ENCODE data around the gene OSGEP.

DNA sequence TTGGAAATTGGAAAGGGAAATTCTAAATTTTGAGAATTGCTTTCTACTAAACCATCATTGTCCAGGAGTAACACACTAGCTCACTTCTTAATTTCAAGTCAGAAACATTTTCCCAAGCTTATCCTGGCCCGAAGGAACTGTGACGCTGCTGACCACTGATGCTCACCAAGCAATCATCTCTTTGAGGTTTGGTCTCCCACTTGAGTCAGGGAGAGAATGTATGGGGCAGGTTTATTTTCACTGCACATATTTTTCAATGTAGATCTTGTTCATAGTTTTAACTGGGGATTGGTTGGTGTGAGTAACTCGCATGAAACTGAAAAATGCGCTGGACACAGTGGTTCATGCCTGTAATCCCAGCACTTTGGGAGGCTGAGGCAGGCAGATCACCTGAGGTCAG lies 37.9 kb upstream of the OSGEP start:
- TF ChIP-seq, protein P1, sequence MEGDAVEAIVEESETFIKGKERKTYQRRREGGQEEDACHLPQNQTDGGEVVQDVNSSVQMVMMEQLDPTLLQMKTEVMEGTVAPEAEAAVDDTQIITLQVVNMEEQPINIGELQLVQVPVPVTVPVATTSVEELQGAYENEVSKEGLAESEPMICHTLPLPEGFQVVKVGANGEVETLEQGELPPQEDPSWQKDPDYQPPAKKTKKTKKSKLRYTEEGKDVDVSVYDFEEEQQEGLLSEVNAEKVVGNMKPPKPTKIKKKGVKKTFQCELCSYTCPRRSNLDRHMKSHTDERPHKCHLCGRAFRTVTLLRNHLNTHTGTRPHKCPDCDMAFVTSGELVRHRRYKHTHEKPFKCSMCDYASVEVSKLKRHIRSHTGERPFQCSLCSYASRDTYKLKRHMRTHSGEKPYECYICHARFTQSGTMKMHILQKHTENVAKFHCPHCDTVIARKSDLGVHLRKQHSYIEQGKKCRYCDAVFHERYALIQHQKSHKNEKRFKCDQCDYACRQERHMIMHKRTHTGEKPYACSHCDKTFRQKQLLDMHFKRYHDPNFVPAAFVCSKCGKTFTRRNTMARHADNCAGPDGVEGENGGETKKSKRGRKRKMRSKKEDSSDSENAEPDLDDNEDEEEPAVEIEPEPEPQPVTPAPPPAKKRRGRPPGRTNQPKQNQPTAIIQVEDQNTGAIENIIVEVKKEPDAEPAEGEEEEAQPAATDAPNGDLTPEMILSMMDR (IDR thresholded peaks at IDR 0.05) = no peak
- no peak for TF ChIP-seq POLR2A (IDR thresholded peaks at IDR 0.05)
- no peak for TF ChIP-seq POLR2AphosphoS5 (IDR thresholded peaks at IDR 0.05)
- TF ChIP-seq EP300 (IDR thresholded peaks at IDR 0.05) = no peak
